GM12891 (cell line): ENCODE results near the gene GARIN5A.
A peak's percentile ranks its signal among the peaks of the same experiment; 100 is the strongest.

Source experiments
- DNase-seq: peaks from one replicate; pipeline ENCODE4 v3.0.0; 2011; ENCODE audit warnings: low spot score; ENCODE audit not compliant: insufficient read length
- FAIRE-seq: peaks from 2 replicates; lab custom pipeline; 2011; peaks lifted over from hg19 to GRCh38; lab: Jason Lieb, UNC
- PAX5 ChIP-seq: IDR thresholded peaks from 2 replicates; pipeline ENCODE4 v1.6.1; 2011; ENCODE audit warnings: low read length, moderate library complexity, mild to moderate bottlenecking; ENCODE audit not compliant: insufficient read depth, severe bottlenecking
- POLR2A ChIP-seq: IDR thresholded peaks from 2 replicates; pipeline ENCODE4 v1.6.1; 2011; ENCODE audit warnings: low read depth, low read length, control low read depth
- POLR2AphosphoS5 ChIP-seq: IDR thresholded peaks from 2 replicates; pipeline ENCODE4 v1.6.1; 2011; ENCODE audit warnings: low read depth, low read length, control low read depth
- POU2F2 ChIP-seq: IDR thresholded peaks from 2 replicates; pipeline ENCODE4 v1.6.1; 2011; ENCODE audit warnings: low read depth, mild to moderate bottlenecking, control low read depth, low read length, moderate library complexity
- SPI1 ChIP-seq: IDR thresholded peaks from 2 replicates; pipeline ENCODE4 v1.6.1; 2011; ENCODE audit warnings: low read depth, low read length, control low read depth
- TAF1 ChIP-seq: IDR thresholded peaks from 2 replicates; pipeline ENCODE4 v1.6.1; 2011; ENCODE audit warnings: low read depth, low read length, control low read depth

The GARIN5A gene

DNA sequence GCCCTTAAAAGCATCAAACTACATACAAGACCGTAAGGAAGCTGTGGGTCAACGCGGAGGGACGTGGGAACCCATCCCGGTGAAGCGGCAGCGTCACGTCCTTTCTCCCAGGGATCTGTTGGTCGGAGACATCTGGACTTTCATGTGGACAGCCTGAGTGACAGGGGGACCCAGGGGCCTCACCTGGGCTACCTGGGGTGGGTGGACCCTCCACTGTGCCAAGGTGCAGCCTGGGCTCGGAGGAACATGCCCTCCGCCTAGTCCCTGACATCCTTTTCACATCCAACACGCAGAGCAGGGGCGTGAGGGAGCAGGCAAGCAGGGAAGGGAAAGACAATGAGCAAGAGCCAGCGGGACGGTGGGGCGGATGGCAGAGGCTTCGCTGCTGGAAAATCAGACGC, 13.8 kb upstream of the GARIN5A start:
- no peak for FAIRE-seq
- no peak for TF ChIP-seq PAX5
- TF ChIP-seq POLR2A, result no peak
- TF ChIP-seq TAF1, result no peak
- no peak for TF ChIP-seq POU2F2
- no peak for TF ChIP-seq SPI1
- TF ChIP-seq POLR2AphosphoS5, result no peak
- no peak for DNase-seq

DNA sequence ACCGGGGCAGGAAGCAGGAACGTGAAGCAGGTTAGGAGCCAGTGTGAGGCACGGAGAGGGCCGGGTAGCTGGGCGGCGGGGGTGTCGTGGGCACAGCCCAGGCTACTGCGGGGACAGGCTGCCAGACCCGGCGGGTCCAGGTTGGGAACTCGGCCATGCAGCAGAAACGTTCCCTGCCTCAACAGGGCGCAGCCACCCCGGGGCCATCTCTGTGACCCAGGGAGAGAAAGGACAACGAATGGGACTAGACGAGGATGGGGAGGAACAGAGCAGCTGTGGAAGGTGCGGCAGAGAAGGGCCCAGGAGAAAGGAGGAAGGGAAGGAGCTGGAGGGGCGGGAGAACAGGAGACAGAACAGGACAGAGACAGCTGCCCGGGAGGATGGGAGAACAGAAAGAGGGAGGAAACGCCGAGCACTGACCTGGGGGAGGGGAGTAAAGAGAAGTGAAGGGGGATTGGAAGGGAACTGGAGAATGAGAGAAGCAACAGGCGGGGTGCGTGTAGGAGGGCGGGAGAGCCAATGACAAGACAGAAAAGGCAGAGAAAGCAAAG, 12.9 kb upstream of the GARIN5A start:
- FAIRE-seq (no peak), DNase-seq (no peak)
- TF ChIP-seq SPI1, result no peak
- TF ChIP-seq POLR2AphosphoS5, result no peak
- TF ChIP-seq TAF1, result no peak
- no peak for TF ChIP-seq POU2F2

DNA sequence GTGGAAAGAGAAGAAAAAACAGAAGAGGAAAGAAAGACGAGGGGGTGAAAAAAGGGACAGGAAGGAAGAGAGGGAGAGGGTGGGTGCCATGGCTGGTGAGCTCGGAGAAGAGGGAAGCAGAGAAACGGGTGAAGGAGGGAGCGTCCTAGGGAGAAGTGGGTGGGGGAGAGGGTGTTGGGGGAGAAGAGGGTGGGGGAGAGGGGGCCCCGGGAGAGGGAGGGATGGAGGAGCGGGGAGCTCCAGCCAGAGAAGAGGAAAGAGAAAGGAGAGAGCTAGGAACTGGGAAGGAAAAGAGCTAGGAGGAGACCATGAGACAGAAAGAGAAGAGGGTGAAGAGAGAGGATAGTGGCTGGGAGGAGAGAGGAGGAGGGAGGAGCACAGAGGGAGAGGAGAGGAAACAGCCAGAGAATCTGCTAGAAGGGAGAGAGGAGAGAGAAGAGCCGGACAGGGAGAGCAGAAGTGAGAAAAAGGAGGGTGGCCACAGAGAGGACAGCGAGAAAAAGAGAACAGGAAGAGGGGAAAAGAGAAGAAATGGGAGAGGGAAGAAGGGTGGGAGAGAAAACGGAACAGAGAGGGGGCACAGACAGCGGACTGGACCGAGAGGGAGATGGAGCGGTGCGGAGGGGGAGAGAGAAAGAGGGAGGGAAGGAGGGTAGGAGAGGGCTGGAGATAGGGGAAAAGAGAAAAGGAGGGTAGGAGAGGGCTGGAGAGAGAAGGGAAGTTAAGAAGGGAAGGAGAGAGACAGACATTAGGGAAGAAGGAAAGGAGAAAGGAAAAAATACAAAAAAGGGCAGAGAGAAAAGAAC, 11.9 kb upstream of the GARIN5A start:
- no peak for DNase-seq
- FAIRE-seq, result no peak
- TF ChIP-seq POLR2AphosphoS5, result no peak
- TF ChIP-seq POU2F2, result no peak
- TF ChIP-seq PAX5, result no peak
- TF ChIP-seq SPI1, result no peak
- TF ChIP-seq TAF1, result no peak
- TF ChIP-seq POLR2A, result no peak

DNA sequence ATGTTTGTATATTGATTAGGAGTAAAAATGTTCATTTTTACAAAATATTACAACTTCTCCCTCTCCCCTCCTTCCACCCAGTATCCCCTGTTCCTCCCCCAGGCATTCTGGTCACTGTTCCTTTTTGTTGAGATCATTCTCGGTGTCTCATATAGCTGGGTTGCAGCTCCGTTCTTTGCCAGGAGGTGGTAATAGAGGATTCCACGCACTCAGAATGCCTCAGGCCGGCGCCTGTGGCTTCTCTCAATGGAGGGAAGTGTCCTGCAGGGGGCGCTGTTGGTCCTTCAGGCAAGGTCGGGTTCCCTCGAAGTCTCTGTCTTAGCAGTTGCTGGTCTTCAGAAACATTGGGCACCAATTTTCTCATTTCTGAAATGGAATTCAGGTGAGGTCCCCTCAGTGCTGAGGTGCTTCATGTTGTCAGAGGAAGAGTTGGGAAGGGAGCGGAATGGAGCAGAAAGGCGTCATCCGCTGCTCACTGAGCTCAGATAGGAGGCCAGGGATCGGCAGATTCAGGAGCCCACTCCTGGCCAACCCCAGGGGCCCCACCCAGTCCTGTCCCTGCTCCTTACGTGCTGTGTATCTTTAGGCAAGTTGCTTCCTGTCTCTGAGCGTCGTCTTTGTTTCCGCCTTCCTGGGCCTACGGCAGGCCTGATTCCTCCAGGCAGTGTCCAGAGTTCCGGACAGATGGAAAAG, 10.3 kb upstream of the GARIN5A start:
- FAIRE-seq (no peak), DNase-seq (no peak)
- no peak for TF ChIP-seq TAF1
- TF ChIP-seq PAX5, result no peak
- peak; percentile 15; the same call in 1 of the 2 replicates for TF ChIP-seq POLR2A

DNA sequence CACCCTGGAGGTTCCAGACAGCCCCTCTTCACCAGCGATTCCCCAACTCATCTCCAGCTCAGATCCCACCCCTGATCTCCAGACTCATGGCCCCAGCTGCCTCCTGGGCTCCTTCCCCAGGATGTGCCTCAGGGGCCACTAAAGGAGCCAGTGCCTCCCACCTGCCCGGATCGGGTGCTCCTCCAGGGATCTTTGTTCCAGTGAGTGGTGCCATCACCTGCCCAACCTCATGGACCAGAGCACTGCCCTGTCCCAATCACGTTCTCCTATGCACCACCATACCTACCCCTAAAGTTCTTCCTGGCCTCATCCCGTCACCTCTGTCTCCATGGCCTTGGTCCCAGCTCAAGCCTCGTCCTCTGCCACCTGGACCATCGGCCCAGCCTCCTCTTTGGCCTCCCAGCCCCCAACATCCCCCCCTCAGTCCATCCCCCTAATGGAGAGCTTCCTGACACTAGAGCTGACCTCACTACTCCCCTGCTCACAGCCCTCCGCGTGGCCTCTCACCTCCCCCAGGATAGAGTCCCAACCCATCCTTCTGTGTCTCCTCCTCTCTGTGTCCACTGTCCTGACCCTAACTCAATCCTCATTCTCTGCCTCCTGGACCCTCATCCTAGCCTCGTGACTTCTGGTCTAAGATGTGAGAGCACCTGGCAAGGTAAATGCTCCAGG, 8.8 kb upstream of the GARIN5A start:
- TF ChIP-seq TAF1, result no peak
- no peak; the same call in 1 of the 2 replicates for TF ChIP-seq POLR2A
- TF ChIP-seq SPI1, result no peak
- no peak for TF ChIP-seq POU2F2
- FAIRE-seq (no peak), DNase-seq (no peak)

DNA sequence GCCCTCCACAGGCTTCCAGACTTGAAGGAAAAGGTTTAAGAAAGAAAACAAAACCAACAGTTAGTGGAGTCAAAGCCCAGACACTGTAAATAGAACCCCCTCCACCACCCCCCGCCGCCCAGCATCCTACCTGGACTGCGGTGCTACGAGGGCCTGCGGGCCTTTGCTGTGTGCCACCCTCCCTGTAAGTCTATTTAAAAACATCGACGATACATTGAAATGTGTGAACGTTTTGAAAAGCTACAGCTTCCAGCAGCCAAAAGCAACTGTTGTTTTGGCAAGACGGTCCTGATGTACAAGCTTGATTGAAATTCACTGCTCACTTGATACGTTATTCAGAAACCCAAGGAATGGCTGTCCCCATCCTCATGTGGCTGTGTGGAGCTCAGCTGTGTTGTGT, 6.3 kb upstream of the GARIN5A start:
- DNase-seq (no peak), FAIRE-seq (no peak)
- TF ChIP-seq POLR2AphosphoS5 (0 out of 2 replicates have a peak, but pooled peaks have one; percentile 11), POLR2A (no peak)

DNA sequence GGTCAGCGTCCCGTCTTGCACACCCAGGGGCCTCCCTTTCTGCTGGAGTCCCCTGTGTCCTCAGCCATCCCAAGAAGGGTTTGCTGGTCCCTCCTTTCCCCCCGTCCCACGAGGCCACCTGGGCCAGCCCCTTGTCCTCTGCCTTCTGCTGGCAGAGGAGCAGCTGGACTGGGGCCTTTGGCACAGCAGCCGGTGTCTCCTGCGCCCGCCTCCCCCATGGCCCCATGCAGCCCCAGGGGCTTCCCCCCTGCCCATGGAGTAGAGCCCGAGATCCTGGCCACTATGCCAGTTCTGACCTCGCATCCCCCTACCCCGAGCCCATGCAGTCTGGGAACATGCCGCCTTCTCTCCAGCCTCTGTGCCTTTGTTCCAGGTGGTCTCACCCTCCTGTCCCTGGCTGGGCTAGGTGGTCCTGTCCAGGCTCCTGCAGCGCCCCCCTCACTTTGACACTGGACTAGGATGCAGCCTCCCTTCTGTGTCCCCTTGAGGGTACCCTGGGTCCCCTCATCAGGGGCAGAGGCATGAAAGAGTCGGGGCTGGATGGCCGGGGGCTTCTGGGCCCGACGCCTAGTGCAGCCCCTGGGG, 5.7 kb upstream of the GARIN5A start:
- TF ChIP-seq TAF1, result no peak
- TF ChIP-seq PAX5, result no peak
- TF ChIP-seq SPI1, result no peak
- DNase-seq (no peak), FAIRE-seq (no peak)

DNA sequence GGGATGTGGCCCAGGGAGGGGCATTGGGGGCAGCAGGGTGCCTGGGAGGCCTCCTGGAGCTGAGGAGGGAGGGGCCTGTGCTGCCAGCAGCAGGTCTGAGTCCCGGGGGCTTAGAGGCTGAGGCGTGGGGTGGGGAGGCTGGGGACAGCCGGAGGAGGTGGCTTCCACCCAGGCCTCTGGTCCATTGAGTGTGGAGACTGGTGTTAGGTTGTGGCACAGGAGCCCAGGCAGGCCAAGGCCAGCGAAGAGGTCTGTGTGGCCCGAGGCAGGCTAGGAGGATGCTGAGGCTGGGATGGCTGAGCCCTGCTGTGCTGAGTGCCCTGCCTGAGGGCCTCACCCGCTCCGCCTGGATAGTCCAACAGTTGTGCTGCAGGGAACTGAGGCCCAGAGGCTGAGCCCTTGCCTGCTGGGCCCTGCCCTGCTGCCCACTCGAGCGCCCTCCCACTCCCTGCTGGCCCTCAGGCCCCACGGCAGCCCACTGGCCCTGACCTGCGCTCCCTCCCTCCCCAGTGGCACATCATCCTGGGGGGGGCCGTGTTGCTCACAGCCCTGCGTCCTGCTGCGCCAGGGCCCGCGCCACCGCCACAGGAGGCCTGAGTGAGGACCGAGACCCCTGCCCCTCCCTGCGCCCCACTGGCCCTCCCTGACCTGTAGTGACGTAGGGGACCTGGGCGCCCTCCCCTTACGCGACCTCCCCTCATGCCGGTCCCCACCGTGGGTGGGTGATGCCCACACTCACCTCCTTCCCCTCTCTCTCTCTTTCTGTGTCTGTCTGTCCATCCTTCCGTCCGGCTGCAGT, 4.9 kb upstream of the GARIN5A start:
- TF ChIP-seq PAX5 (no peak), SPI1 (no peak), POLR2AphosphoS5 (no peak), TAF1 (no peak), POU2F2 (no peak), POLR2A (no peak)
- DNase-seq (no peak), FAIRE-seq (no peak)

DNA sequence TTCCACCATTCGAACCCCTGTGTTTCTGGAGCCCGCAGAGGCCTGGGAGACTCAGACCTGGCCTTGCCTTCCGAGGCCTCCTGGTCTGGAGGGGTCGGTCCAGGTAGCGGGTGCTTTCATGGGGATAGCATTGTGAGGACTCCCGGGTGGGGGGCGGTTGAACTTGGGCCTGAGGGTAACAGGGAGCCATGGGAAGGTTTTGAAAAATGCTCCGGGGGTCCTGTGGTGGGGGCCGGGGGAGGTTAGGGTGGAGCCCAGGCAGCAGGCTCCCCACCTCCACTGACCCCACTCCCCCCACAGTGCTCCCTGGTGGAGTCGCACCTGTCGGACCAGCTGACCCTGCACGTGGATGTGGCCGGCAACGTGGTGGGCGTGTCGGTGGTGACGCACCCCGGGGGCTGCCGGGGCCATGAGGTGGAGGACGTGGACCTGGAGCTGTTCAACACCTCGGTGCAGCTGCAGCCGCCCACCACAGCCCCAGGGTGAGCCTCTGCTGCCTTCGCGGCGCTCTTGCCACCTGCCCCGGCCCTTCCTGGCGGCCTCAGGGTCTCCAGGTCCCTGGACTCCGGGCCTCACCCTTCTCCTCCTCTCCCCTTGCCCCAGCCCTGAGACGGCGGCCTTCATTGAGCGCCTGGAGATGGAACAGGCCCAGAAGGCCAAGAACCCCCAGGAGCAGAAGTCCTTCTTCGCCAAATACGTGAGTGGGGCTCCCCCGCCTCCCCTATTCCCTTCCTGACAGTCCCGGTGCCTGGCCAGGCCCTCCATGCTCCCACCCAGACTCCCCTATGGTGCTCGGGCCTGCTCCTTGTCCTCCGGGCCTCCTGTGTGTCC, 3.8 kb upstream of the GARIN5A start:
- no peak for TF ChIP-seq POLR2AphosphoS5
- no peak for TF ChIP-seq PAX5
- TF ChIP-seq TAF1, result no peak
- no peak for TF ChIP-seq SPI1
- TF ChIP-seq POU2F2, result no peak
- no peak for TF ChIP-seq POLR2A
- FAIRE-seq, result no peak
- no peak for DNase-seq
